ENCODE measurements around the gene RRP1B.
"Not testable (repeated sequence)": the region's sequence is repeated elsewhere in the genome, so short reads cannot be mapped to it uniquely, and the experiment has no call there.

The RRP1B gene

GRCh38 chr21:43697758-43698643 lies 38.6 kb downstream of the RRP1B start:
- DNase-seq (ENCODE audit: low read depth in 2 of 3, low spot score in 1 of 3), result no peak

- not testable (repeated sequence) for DNase-seq (ENCODE audit: low read depth in 2 of 3, low spot score in 1 of 3)
These were observed 40.1 kb downstream of the RRP1B start for GRCh38 chr21:43699492-43699777.

GRCh38 chr21:43699933-43700599 lies 40.7 kb downstream of the RRP1B start:
- DNase-seq (ENCODE audit: low read depth in 2 of 3, low spot score in 1 of 3), result no peak

GRCh38 chr21:43701936-43702784 lies 42.8 kb downstream of the RRP1B start:
- DNase-seq (ENCODE audit: low read depth in 2 of 3, low spot score in 1 of 3), result no peak

- DNase-seq (ENCODE audit: low read depth in 2 of 3, low spot score in 1 of 3), result no peak
These were observed 43.4 kb downstream of the RRP1B start for GRCh38 chr21:43702785-43703034.

GRCh38 chr21:43703035-43703880 lies 43.9 kb downstream of the RRP1B start:
- no peak for DNase-seq (ENCODE audit: low read depth in 2 of 3, low spot score in 1 of 3)

GRCh38 chr21:43707462-43707861 lies 48.1 kb downstream of the RRP1B start:
- DNase-seq (ENCODE audit: low read depth in 2 of 3, low spot score in 1 of 3), result no peak

GRCh38 chr21:43708745-43709381 lies 49.5 kb downstream of the RRP1B start:
- no peak for DNase-seq (ENCODE audit: low read depth in 2 of 3, low spot score in 1 of 3)

GRCh38 chr21:43712268-43712942 lies 53.0 kb downstream of the RRP1B start:
- DNase-seq (ENCODE audit: low read depth in 2 of 3, low spot score in 1 of 3), result no peak

- not testable (repeated sequence) for DNase-seq (ENCODE audit: low read depth in 2 of 3, low spot score in 1 of 3)
These were observed 53.8 kb downstream of the RRP1B start for GRCh38 chr21:43713123-43713522.

- no peak for DNase-seq (ENCODE audit: low read depth in 2 of 3, low spot score in 1 of 3)
These were observed 57.2 kb downstream of the RRP1B start for GRCh38 chr21:43716376-43717165.

GRCh38 chr21:43717166-43717853 lies 58.0 kb downstream of the RRP1B start:
- DNase-seq (ENCODE audit: low read depth in 2 of 3, low spot score in 1 of 3), result no peak

GRCh38 chr21:43717967-43718871 lies 58.9 kb downstream of the RRP1B start:
- no peak for DNase-seq (ENCODE audit: low read depth in 2 of 3, low spot score in 1 of 3)

GRCh38 chr21:43718872-43719747 lies 59.8 kb downstream of the RRP1B start, which contains the start of gene PDXK:
Gene PDXK, plus strand, starts transcription at chr21:43719129. Its CDS starts 166 bp downstream, at chr21:43719295.
- peak; percentile 55 to 72 (median 57) for DNase-seq (ENCODE audit: low read depth in 2 of 3, low spot score in 1 of 3)

- no peak for DNase-seq (ENCODE audit: low read depth in 2 of 3, low spot score in 1 of 3)
These were observed 60.6 kb downstream of the RRP1B start for GRCh38 chr21:43719748-43720538.
